Suppressor macrophage (primary cell): ENCODE measurements around the gene SMAD9.
A peak's percentile ranks its signal among the peaks of the same experiment; 100 is the strongest.
"Not testable (repeated sequence)": the region's sequence is repeated elsewhere in the genome, so short reads cannot be mapped to it uniquely, and the experiment has no call there.

Source experiments
- DNase-seq, 4 experiments: peaks; one replicate each; pipeline ENCODE4 v3.0.0-alpha.2; 2020 to 2022

The SMAD9 gene

GRCh38 chr13:36910545-36910944 lies 9.5 kb downstream of the SMAD9 start:
- no peak for DNase-seq

GRCh38 chr13:36907821-36908220 lies 12.2 kb downstream of the SMAD9 start:
- no peak for DNase-seq

- DNase-seq = no peak
These were observed 12.8 kb downstream of the SMAD9 start for GRCh38 chr13:36907266-36907665.

- no peak for DNase-seq
These were observed 14.1 kb downstream of the SMAD9 start for GRCh38 chr13:36905944-36906343.

GRCh38 chr13:36903925-36904595 lies 16.0 kb downstream of the SMAD9 start:
- DNase-seq = no peak

- no peak for DNase-seq
These were observed 22.9 kb downstream of the SMAD9 start for GRCh38 chr13:36897054-36897616.

- no peak for DNase-seq
These were observed 28.3 kb downstream of the SMAD9 start for GRCh38 chr13:36891752-36892151.

- DNase-seq = no peak
These were observed 31.4 kb downstream of the SMAD9 start for GRCh38 chr13:36888645-36889044.

GRCh38 chr13:36887758-36888521 lies 32.1 kb downstream of the SMAD9 start:
- DNase-seq = peak; percentile 2 to 51 (median 43)

- no peak for DNase-seq
These were observed 34.1 kb downstream of the SMAD9 start for GRCh38 chr13:36885901-36886300.

GRCh38 chr13:36884235-36884634 lies 35.8 kb downstream of the SMAD9 start:
- DNase-seq = no peak

GRCh38 chr13:36883824-36884223 lies 36.2 kb downstream of the SMAD9 start:
- DNase-seq = no peak

GRCh38 chr13:36883392-36883791 lies 36.6 kb downstream of the SMAD9 start:
- DNase-seq = not testable (repeated sequence)

- no peak for DNase-seq
These were observed 37.1 kb downstream of the SMAD9 start for GRCh38 chr13:36882829-36883390.

GRCh38 chr13:36880961-36881360 lies 39.1 kb downstream of the SMAD9 start:
- DNase-seq = peak in 1 of 4 experiments; percentile 5

GRCh38 chr13:36879218-36879938 lies 40.7 kb downstream of the SMAD9 start:
- DNase-seq = no peak

- DNase-seq = no peak
These were observed 44.1 kb downstream of the SMAD9 start for GRCh38 chr13:36875961-36876360.

GRCh38 chr13:36875431-36875830 lies 44.6 kb downstream of the SMAD9 start:
- no peak for DNase-seq

- DNase-seq = no peak
These were observed 47.4 kb downstream of the SMAD9 start for GRCh38 chr13:36872621-36873020.

- no peak for DNase-seq
These were observed 49.9 kb downstream of the SMAD9 start for GRCh38 chr13:36870050-36870692.

GRCh38 chr13:36866232-36866631 lies 53.8 kb downstream of the SMAD9 start:
- DNase-seq = no peak

- DNase-seq = no peak
These were observed 54.8 kb downstream of the SMAD9 start for GRCh38 chr13:36865265-36865664.
